GM23338 (cell line): ENCODE measurements around the gene FBLN1. TPM values are rescaled to one million over a fixed set of nuclear protein-coding genes. Genes with fewer than 3 reads are reported as not detected.
"Not testable (repeated sequence)": the region's sequence is repeated elsewhere in the genome, so short reads cannot be mapped to it uniquely, and the experiment has no call there.

ENCODE experiments used
- ATAC-seq: fragments of 200-7000 bp; cut with Tn5 transposase; 3 replicates; pipeline ENCODE4 v1.9.1; 2020
- DNase-seq: peaks from one replicate; pipeline ENCODE4 v3.0.0-alpha.2; 2015; ENCODE audit warnings: low spot score
- H2AFZ ChIP-seq: fragments of 200-600 bp; sonication (generic); 2 replicates; pipeline ENCODE4 v1.8.0; 2016; ENCODE audit warnings: antibody characterized with exemption, mild to moderate bottlenecking, moderate library complexity
- H3F3A ChIP-seq: fragments of 200-600 bp; sonication (generic); replicated peaks from 2 replicates; pipeline ENCODE4 v1.8.0; 2017; ENCODE audit warnings: antibody characterized with exemption, mixed run types, low read depth
- H3K27ac ChIP-seq: fragments of 200-600 bp; sonication (generic); 2 replicates; pipeline ENCODE4 v1.6.1; 2016; ENCODE audit warnings: low read depth
- H3K27me3 ChIP-seq: fragments of 200-600 bp; sonication (generic); 2 replicates; pipeline ENCODE4 v1.8.0; 2016; ENCODE audit warnings: mild to moderate bottlenecking, mixed run types, moderate library complexity; ENCODE audit not compliant: insufficient read depth
- H3K36me3 ChIP-seq: fragments of 200-600 bp; sonication (generic); 2 replicates; pipeline ENCODE4 v1.8.0; 2016; ENCODE audit warnings: mild to moderate bottlenecking; ENCODE audit not compliant: insufficient read depth
- H3K4me1 ChIP-seq: fragments of 200-600 bp; sonication (generic); 2 replicates; pipeline ENCODE4 v1.8.0; 2016; ENCODE audit warnings: mild to moderate bottlenecking, moderate library complexity; ENCODE audit not compliant: insufficient read depth
- H3K4me2 ChIP-seq: fragments of 200-600 bp; sonication (generic); 2 replicates; pipeline ENCODE4 v1.7.1; 2017; ENCODE audit warnings: mixed run types
- H3K4me3 ChIP-seq: fragments of 200-600 bp; sonication (generic); 2 replicates; pipeline ENCODE4 v1.6.1; 2016; ENCODE audit warnings: mixed run types
- H3K79me2 ChIP-seq: fragments of 200-600 bp; sonication (generic); replicated peaks from 2 replicates; pipeline ENCODE4 v1.8.0; 2017; ENCODE audit warnings: mild to moderate bottlenecking; ENCODE audit not compliant: insufficient read depth
- H3K9me2 ChIP-seq: fragments of 200-600 bp; sonication (generic); 2 replicates; pipeline ENCODE4 v1.8.0; 2017; ENCODE audit not compliant: insufficient read depth
- H4K20me1 ChIP-seq: fragments of 200-600 bp; sonication (generic); replicated peaks from 2 replicates; pipeline ENCODE4 v1.8.0; 2017; ENCODE audit warnings: mild to moderate bottlenecking; ENCODE audit not compliant: insufficient read depth
- H3K27ac Mint-ChIP-seq: 2 replicates; pipeline ENCODE4 v1.8.0; 2020; ENCODE audit warnings: inconsistent platforms, mild to moderate bottlenecking, moderate library complexity, mixed read lengths
- H3K27me3 Mint-ChIP-seq: 3 replicates; pipeline ENCODE4 v1.8.0; 2022; ENCODE audit warnings: low read depth, mild to moderate bottlenecking, moderate library complexity, mixed read lengths, inconsistent platforms; ENCODE audit not compliant: insufficient read depth, poor library complexity
- H3K36me3 Mint-ChIP-seq: 3 replicates; pipeline ENCODE4 v1.8.0; 2021; ENCODE audit warnings: low read depth, mild to moderate bottlenecking, inconsistent platforms, moderate library complexity, mixed read lengths
- H3K4me1 Mint-ChIP-seq: 3 replicates; pipeline ENCODE4 v1.8.0; 2020; ENCODE audit warnings: mild to moderate bottlenecking, inconsistent platforms, mixed read lengths
- H3K4me3 Mint-ChIP-seq: 3 replicates; pipeline ENCODE4 v1.8.0; 2021; ENCODE audit warnings: moderate library complexity, mild to moderate bottlenecking, inconsistent platforms, mixed read lengths
- H3K9me3 Mint-ChIP-seq: 3 replicates; pipeline ENCODE4 v1.8.0; 2020; ENCODE audit warnings: moderate library complexity, mild to moderate bottlenecking, inconsistent platforms, mixed read lengths
- ETS1 ChIP-seq: IDR thresholded peaks from 2 replicates; pipeline ENCODE4 v1.6.1; 2016; ENCODE audit warnings: antibody characterized with exemption
- EZH2phosphoT487 ChIP-seq: fragments of 200-600 bp; sonication (generic); IDR thresholded peaks from one replicate; pipeline ENCODE4 v1.8.1; 2018; ENCODE audit warnings: antibody characterized with exemption; ENCODE audit not compliant: unreplicated experiment
- JUNB ChIP-seq: IDR thresholded peaks from one replicate; pipeline ENCODE4 v1.6.1; 2016; ENCODE audit warnings: antibody characterized with exemption; ENCODE audit not compliant: unreplicated experiment
- POLR2AphosphoS5 ChIP-seq: IDR thresholded peaks from 2 replicates; pipeline ENCODE4 v1.6.1; 2016; ENCODE audit warnings: antibody characterized with exemption, low read depth
- STAT1 ChIP-seq: IDR thresholded peaks from one replicate; pipeline ENCODE4 v1.6.1; 2016; ENCODE audit warnings: antibody characterized with exemption; ENCODE audit not compliant: unreplicated experiment
- ZNF114 ChIP-seq: fragments of 250-450 bp; sonication (Bioruptor Pico); IDR thresholded peaks from 2 replicates; pipeline ENCODE4 v1.5.0; 2020; ENCODE audit warnings: mild to moderate bottlenecking, moderate library complexity
- polyA plus RNA-seq: library from polyadenylated mRNA; unstranded; fragments of >200 nt; fragmentation: Nextera tagmentation; extraction: Ambion mirVana; gene quantifications from 2 replicates; pipeline ENCODE4 v1.2.1, GENCODE V29; 2016
- total RNA-seq: library from RNA; depleted of rRNA; stranded (reverse); fragments of >200 nt; shearing (Covaris generic); gene quantifications from 2 replicates; pipeline ENCODE4 v1.2.3, GENCODE V29; 2014
- TF ChIP-seq, protein P1 (sequence below): IDR thresholded peaks from one replicate; pipeline ENCODE4 v1.6.1; 2018; ENCODE audit warnings: antibody characterized with exemption; ENCODE audit not compliant: unreplicated experiment
- TF ChIP-seq, protein P2 (sequence below), 2 experiments: fragments of 200-600 bp in 1 of 2; sonication (generic) in 1 of 2; conservative IDR thresholded peaks; 2 replicates each; pipeline versions ENCODE4 v1.5.1 to v1.6.1; 2016 to 2017; ENCODE audit warnings: antibody characterized with exemption in 2 of 2, low read depth in 2 of 2, mild to moderate bottlenecking in 2 of 2, moderate library complexity in 1 of 2

FBLN1 gene
- total and polyA plus RNA-seq, 2 experiments from 2014 or later: 90.1 to 137 TPM

DNA sequence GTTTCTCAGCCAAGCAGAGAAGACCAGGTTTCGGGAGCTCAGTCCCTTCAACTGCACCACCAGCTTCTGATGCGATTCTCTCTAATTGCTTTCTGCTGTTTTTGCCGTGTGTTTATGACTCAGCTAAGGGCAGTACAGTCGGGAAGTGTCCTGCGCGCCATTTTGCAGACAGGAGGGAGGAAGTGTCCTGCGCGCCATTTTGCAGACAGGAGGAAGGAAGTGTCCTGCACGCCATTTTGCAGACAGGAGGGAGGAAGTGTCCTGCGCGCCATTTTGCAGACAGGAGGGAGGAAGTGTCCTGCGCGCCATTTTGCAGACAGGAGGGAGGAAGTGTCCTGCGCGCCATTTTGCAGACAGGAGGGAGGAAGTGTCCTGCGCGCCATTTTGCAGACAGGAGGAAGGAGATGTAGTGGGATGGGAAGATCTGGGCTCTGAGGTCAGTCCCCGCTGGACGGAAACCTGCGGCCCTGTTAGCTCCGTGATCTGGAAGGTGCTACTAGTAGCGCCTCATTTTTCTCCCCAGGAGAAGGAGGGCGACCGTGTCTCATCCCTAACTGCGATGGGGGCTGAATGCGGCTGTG is 89.0 kb downstream of the FBLN1 start:
- not testable (repeated sequence) for DNase-seq, H3K4me2 ChIP-seq, H3K79me2 ChIP-seq, H3K27ac ChIP-seq, H3K36me3 Mint-ChIP-seq, H3K27ac Mint-ChIP-seq, H4K20me1 ChIP-seq, H3K9me2 ChIP-seq, H3K27me3 ChIP-seq, ATAC-seq, H3K4me3 Mint-ChIP-seq, H3K27me3 Mint-ChIP-seq, H3K36me3 ChIP-seq, H3F3A ChIP-seq, H3K9me3 Mint-ChIP-seq, H3K4me3 ChIP-seq, H2AFZ ChIP-seq, H3K4me1 ChIP-seq
- H3K4me1 Mint-ChIP-seq: peaks cover 17% of the 10 kb centered on the region

GRCh38 chr22:45594123-45594941 is 91.6 kb downstream of the FBLN1 start:
- Mint-ChIP-seq H3K9me3 (peaks cover 3% of the 10 kb centered on the region; the same call in 2 of the 3 replicates), H3K4me1 (peaks cover 4% of the 10 kb centered on the region; the same call in 1 of the 3 replicates), H3K27ac (no peak overlapping the region), H3K4me3 (no peak overlapping the region), H3K36me3 (no peaks in the 10 kb centered on the region; the same call in 2 of the 3 replicates), H3K27me3 (peaks cover 3% of the 10 kb centered on the region)
- H2AFZ ChIP-seq: no peak overlapping the region
- TF ChIP-seq, protein P1, sequence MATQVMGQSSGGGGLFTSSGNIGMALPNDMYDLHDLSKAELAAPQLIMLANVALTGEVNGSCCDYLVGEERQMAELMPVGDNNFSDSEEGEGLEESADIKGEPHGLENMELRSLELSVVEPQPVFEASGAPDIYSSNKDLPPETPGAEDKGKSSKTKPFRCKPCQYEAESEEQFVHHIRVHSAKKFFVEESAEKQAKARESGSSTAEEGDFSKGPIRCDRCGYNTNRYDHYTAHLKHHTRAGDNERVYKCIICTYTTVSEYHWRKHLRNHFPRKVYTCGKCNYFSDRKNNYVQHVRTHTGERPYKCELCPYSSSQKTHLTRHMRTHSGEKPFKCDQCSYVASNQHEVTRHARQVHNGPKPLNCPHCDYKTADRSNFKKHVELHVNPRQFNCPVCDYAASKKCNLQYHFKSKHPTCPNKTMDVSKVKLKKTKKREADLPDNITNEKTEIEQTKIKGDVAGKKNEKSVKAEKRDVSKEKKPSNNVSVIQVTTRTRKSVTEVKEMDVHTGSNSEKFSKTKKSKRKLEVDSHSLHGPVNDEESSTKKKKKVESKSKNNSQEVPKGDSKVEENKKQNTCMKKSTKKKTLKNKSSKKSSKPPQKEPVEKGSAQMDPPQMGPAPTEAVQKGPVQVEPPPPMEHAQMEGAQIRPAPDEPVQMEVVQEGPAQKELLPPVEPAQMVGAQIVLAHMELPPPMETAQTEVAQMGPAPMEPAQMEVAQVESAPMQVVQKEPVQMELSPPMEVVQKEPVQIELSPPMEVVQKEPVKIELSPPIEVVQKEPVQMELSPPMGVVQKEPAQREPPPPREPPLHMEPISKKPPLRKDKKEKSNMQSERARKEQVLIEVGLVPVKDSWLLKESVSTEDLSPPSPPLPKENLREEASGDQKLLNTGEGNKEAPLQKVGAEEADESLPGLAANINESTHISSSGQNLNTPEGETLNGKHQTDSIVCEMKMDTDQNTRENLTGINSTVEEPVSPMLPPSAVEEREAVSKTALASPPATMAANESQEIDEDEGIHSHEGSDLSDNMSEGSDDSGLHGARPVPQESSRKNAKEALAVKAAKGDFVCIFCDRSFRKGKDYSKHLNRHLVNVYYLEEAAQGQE: no peak
- TF ChIP-seq ZNF114 (CRISPR knock-in tag): no peak
- TF ChIP-seq STAT1: no peak
- no peak for TF ChIP-seq POLR2AphosphoS5
- TF ChIP-seq ETS1: no peak
- no peak for TF ChIP-seq EZH2phosphoT487
- no peak for TF ChIP-seq JUNB
- TF ChIP-seq, protein P2, sequence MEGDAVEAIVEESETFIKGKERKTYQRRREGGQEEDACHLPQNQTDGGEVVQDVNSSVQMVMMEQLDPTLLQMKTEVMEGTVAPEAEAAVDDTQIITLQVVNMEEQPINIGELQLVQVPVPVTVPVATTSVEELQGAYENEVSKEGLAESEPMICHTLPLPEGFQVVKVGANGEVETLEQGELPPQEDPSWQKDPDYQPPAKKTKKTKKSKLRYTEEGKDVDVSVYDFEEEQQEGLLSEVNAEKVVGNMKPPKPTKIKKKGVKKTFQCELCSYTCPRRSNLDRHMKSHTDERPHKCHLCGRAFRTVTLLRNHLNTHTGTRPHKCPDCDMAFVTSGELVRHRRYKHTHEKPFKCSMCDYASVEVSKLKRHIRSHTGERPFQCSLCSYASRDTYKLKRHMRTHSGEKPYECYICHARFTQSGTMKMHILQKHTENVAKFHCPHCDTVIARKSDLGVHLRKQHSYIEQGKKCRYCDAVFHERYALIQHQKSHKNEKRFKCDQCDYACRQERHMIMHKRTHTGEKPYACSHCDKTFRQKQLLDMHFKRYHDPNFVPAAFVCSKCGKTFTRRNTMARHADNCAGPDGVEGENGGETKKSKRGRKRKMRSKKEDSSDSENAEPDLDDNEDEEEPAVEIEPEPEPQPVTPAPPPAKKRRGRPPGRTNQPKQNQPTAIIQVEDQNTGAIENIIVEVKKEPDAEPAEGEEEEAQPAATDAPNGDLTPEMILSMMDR (conservative IDR thresholded peaks at IDR 0.05; ENCODE audit: low read depth in 2 of 2): 0 out of 4 replicates have a peak, but pooled peaks of 1 of the 2 experiments have one; percentile 23
- H3K27me3 ChIP-seq: no peaks in the 10 kb centered on the region
- no peaks in the 10 kb centered on the region for H4K20me1 ChIP-seq
- no peaks in the 10 kb centered on the region for H3K36me3 ChIP-seq
- no peaks in the 10 kb centered on the region for H3K79me2 ChIP-seq
- no peak overlapping the region for H3K27ac ChIP-seq
- H3K9me2 ChIP-seq: no peaks in the 10 kb centered on the region
- no peak overlapping the region for H3K4me3 ChIP-seq
- no peaks in the 10 kb centered on the region for H3K4me1 ChIP-seq
- no peak overlapping the region for H3K4me2 ChIP-seq
- DNase-seq (no peak), ATAC-seq (no peak)
- H3F3A ChIP-seq: no peaks in the 10 kb centered on the region
